ENCODE measurements around the gene SOAT2.

The SOAT2 gene

DNA sequence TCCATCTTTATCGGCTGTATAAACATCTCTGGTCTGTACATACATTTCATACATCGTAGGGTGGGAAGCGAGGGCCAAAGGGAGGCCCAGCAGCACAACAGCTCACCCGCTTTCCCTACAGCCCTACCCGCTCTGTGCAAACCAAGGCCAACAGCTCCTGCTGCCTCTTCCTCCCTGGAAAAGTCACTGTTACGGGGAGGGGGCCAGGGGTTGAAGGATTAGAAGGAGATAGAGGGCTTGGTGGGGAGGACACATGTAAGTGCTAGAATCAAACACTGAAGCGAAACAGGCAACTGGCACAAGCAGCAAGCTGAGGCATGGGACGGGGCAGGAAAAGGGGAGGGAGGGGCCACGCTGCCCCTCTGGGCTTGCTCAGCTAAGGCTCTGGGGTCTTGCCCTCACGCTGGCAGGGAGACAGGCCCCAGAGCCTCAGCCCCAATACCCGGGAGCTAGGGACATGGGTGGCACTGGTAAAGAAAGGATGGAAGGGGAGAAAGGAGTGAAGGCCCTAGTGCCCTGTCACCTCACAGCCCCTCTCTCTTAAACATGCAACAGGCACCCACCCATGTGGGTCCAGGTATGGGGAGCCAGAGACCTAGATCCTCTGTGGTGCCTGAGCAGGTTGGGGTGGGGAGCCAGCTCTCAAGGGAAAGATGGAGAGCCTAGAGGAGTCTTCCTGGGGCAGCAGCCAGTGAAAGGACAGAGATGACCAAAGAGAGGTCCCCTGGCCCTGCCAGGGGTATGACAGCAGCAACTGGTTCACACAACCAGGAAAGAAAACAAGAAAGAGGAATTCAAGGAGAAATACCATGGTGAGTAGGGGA lies 38.5 kb upstream of the SOAT2 start:
- in situ Hi-C loops (cut with HindIII; ENCODE audit: low pct_ligation_motif_present, low pct_unique_long_range_greater_than_20kb, low sequenced_read_pairs), result no loop called here
- no peak for DNase-seq

DNA sequence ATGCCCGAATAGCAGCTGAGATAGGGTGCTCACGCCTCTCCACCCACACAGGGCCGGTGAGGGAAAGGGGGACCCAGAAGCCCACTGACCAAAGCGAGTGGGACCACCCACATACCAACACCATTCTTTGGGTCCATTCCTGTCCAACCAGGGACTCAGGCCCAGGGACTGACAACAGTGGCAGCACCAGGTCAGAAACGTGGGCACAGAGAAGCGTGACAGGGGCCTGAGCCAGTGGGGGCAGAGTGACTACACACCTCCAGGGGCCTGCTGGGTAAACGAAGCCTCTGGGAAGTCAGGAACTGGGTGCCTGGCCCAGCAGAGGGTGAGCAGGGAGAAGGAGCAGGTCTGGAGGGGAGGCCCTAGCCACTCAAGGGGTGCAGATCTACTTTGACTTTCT lies 37.8 kb upstream of the SOAT2 start:
- no peak for DNase-seq
- in situ Hi-C loops (cut with HindIII; ENCODE audit: low pct_ligation_motif_present, low pct_unique_long_range_greater_than_20kb, low sequenced_read_pairs), result no loop called here

DNA sequence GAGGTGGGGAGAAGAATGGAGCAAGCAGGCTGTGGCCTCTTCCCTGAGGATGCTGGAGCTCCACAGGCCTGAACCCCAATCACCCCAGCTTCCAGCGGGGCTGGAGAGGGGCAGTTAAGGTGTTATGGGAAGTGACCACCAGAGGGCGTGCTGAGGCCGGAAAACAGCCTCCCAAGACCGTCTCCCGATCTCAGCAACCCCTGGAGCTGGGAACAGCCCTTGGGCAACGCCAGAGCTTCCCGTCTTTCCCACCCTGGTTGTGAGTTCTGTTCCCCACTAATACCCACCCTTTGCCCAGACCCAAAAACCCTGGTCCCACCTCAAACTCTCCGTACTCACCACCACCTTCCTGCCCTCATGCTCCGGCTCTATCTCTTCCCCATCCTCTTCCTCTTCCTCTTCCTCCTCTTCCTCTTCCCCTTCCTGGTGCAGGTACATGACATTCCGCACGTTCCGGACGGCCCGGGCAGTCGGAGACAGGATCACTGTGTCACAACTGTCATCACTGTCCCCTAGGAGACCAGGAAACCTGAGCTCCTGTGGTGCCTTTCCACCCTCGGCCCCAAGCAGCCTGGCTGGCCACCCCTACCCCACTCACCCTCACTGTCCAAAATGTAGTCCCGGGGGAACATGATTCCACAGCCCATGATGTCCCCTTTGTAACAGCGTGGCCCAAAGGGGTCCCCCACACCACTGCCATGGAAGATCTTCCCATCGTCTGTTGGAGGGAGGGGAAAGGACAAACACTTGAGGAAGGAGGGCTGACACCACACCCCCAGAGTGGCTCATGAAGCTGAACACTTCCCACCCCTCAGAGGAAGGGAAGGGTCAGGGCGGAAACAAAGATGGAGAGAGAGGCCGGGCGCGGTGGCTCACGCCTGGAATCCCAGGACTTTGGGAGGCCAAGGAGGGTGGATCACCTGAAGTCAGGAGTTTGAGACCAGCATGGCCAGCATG lies 37.0 kb upstream of the SOAT2 start:
- in situ Hi-C loops (cut with HindIII; ENCODE audit: low pct_ligation_motif_present, low pct_unique_long_range_greater_than_20kb, low sequenced_read_pairs), result no loop called here
- DNase-seq, result peak; percentile 86

DNA sequence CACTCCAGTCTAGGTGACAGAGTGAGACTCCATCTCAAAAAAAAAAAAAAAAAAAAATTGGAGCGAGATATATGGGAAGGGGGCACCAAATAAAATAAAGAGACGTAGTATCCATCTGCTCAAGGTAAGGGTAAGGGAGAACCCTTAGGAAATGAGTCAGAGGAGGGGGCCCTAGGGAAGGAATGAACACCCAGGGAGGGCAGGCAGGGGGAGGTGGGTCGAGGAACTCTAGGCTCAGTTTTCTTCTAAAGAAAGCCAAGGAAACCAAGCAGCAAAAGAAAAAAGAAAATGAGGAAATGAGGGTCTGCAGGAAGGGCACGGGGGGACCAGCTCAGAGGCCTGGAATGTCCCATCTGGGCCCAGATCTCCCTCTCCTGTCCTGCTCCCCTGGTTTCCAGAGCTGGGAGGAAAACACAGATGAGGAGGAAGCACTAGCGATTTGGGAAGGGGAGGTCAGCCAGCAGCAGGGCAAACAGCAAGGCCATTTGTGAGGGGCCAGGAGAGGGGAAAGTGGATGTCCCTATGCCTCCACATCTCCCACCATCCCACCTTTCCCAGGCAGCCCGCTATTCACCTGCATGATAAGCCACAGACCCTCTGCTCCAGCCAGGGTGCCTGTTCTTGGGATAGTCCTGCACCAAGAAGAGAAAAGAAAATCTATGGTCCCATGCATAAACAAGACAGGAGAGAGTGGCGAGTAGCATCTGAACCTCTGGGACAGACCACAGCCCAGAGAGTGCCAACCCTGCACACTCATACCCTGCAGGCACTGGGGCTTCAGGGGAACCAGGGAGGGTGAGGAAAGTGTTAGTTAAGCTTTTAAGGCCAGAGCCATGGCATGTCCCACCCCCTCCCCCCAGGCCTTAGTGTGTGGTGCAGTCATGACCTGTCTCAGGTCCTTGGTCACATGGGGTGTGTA lies 36.0 kb upstream of the SOAT2 start:
- DNase-seq, result no peak
- in situ Hi-C loops (cut with HindIII; ENCODE audit: low pct_ligation_motif_present, low pct_unique_long_range_greater_than_20kb, low sequenced_read_pairs), result no loop called here

DNA sequence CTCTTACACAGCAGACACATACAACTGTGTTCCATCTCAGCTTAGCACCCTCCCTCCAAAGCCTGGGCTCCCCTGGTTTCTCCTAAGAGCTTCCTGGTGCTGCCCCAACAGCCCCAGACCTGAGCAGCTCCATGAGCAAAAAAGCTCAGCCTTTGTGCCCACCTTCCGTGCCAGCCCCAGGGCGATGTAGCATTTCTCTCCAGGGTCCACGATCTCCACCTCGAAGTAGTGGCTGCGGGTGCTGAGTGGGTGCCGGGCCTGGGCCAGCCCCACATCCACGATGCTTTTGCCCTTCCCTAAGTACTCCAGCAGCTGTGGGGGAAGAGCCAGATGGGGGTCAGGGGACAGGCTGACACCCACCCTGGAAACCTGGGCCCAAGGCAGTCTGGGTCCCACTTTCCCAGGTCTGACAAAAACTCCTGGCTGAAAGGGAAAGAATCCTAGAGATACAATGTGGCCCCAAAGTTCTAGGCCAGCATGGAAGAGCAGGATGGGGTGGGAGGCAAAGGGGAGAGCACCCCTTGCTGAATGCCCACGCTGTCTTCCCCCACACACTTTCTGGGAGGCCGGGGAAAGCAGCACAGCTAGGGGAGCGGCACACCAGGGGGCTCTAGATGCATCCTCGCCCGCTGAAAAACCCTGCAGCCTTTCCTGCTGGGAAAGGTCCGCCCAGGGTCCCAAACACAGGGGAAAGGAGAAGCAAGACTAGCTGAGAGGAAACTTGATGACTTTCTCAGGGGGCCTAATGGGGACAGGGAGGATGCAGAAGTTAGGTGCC lies 35.1 kb upstream of the SOAT2 start:
- in situ Hi-C loops (cut with HindIII; ENCODE audit: low pct_ligation_motif_present, low pct_unique_long_range_greater_than_20kb, low sequenced_read_pairs), result no loop called here
- DNase-seq, result no peak

- in situ Hi-C loops (cut with HindIII; ENCODE audit: low pct_ligation_motif_present, low pct_unique_long_range_greater_than_20kb, low sequenced_read_pairs), result no loop called here
- no peak for DNase-seq
Measured at GRCh38 chr12:53068811-53069585, 34.3 kb upstream of the SOAT2 start.

DNA sequence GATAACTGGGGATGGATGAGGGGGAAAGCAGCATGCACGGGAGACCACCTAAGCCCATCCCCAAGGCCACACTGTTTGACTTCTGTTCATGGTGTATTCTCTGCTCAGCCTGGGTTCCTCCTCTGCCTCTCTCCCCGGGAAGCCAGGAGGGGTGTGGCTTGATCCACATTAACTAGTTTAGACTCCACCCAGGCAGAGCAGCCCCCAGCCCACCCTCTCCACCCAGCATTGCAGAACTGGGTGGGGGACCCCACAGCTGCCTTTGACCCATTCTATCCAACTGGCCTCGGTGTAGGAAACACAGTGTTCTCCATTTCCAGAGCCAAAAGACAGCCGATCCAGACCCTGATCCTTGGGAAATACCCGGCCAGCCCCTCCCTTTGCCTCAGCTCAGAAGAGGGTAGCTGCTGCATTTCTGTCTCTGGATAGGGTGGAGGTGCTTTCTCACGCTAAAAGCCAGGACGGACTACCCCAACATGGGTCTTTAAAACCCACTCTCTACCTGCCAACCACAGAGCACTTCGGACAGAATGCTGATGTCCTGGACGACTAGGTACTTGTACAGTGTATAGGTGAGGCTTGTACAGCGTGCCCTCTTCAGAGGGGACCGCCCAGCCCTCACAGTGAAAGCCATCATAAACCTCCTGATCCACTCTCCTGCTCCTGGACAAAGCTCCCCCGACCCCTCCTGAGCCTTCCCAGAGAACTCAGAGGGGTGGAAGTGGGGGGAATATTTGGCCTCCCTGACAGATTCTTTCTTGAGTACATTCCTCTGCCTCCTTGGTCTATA lies 33.5 kb upstream of the SOAT2 start:
- no peak for DNase-seq
- in situ Hi-C loops (cut with HindIII; ENCODE audit: low pct_ligation_motif_present, low pct_unique_long_range_greater_than_20kb, low sequenced_read_pairs), result no loop called here

GRCh38 chr12:53070877-53071492 lies 32.3 kb upstream of the SOAT2 start:
- no peak for DNase-seq
- in situ Hi-C loops (cut with HindIII; ENCODE audit: low pct_ligation_motif_present, low pct_unique_long_range_greater_than_20kb, low sequenced_read_pairs), result no loop called here

DNA sequence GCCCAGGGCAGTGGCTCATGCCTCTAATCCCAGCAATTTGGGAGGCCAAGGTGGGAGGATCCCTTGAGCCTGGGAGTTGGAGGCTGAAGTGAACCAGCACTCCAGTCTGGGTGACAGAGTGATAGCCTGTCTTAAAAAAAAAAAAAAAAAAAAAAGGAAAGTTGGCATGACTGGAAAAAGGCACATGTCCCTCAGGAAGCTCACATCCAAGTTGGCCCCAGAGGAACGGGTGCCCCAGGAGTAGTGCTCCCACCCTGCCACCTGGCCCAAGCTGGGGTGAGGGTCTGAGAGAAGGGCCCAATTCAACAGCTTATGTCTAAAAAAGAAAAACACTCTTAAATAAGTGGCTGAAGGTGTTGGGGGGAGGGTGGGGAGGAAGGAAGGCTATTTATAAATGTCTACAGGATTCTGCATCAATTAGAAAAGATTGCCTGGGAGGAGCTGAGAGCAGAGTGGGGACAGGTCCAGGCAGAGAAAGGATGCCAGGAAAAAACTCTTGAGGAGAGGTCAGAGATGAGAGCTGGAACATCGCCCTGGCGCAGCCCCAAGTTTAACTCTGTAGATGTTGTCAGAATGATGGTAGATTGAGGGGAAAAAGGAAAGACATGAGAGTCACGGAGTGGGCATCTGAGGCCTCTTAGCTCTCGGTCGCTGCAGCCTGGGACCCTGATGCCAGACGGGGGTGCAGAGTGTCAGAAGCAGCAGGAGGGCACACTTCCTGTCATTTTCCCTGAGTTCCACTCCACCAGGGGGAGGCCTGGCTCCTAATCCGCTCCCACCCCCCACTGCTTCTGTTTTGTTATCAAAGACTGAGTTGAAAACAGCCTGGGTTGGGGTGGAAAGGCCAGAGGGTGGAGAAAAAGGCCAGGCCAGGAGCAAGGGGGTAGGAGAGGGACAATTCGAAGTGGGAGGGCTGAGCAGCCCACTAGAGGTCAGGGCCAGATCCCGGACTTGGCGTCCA lies 31.4 kb upstream of the SOAT2 start:
- DNase-seq, result no peak
- in situ Hi-C loops (cut with HindIII; ENCODE audit: low pct_ligation_motif_present, low pct_unique_long_range_greater_than_20kb, low sequenced_read_pairs), result no loop called here

- no peak for DNase-seq
- in situ Hi-C loops (cut with HindIII; ENCODE audit: low pct_ligation_motif_present, low pct_unique_long_range_greater_than_20kb, low sequenced_read_pairs), result no loop called here
Measured at GRCh38 chr12:53073881-53074280, 29.4 kb upstream of the SOAT2 start.

- no peak for DNase-seq
- in situ Hi-C loops (cut with HindIII; ENCODE audit: low pct_ligation_motif_present, low pct_unique_long_range_greater_than_20kb, low sequenced_read_pairs), result no loop called here
Measured at GRCh38 chr12:53074283-53074998, 28.8 kb upstream of the SOAT2 start.

- no peak for DNase-seq
- in situ Hi-C loops (cut with HindIII; ENCODE audit: low pct_ligation_motif_present, low pct_unique_long_range_greater_than_20kb, low sequenced_read_pairs), result no loop called here
Measured at GRCh38 chr12:53074999-53075370, 28.3 kb upstream of the SOAT2 start.

DNA sequence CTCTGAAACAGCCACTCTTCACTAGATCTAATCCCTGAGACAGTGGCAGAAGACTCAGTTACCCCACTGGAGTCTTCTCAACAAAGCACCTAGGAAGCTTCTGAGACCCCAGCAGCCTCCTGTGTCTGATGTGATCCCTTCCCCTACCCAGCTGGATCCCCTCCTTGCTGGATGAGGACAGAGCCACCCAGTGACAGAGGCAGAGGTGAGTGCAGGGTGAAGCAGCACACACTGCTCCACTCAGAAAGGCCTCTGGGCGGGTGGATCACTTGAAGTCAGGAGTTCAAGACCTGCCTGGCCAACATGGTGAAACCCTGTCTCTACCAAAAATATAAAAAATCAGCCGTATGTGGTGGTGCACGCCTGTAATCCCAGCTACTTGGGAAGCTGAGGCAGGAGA lies 26.8 kb upstream of the SOAT2 start:
- in situ Hi-C loops (cut with HindIII; ENCODE audit: low pct_ligation_motif_present, low pct_unique_long_range_greater_than_20kb, low sequenced_read_pairs), result no loop called here
- DNase-seq, result no peak

DNA sequence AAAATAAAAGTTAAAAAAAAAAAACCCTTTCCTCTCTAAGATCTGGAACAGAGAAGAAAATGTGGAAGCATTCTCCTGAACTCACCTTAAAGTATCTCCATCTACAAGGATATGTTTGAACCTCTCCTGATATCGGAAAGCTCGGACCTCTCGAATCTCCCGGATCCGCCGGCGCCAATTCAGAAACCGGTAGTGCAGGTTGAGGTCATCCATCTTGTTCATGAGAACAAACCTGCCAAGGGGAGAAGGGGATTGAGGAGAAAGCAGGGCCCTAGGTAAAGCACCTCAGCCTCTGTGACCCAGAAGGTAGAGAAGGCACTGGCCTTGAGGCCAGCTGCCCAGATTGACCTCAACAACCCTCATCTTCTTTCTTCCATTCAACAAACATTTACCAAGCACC lies 26.3 kb upstream of the SOAT2 start:
- in situ Hi-C loops (cut with HindIII; ENCODE audit: low pct_ligation_motif_present, low pct_unique_long_range_greater_than_20kb, low sequenced_read_pairs), result no loop called here

More for the DNA sequence above, 26.3 kb upstream of the SOAT2 start:
- DNase-seq, result no peak

Data from ACHN (cell line).